Breast epithelium (tissue), 3 donors: ENCODE results near the gene CTIF.

Source experiments
- CTCF ChIP-seq, 3 donors: fragments of 450-650 bp; IDR thresholded peaks; one replicate each; pipeline ENCODE4 v1.5.1; 2016 to 2017; ENCODE audit warnings: antibody characterized with exemption in 3 of 3, mild to moderate bottlenecking in 3 of 3, moderate library complexity in 3 of 3
- POLR2A ChIP-seq: fragments of 450-650 bp; IDR thresholded peaks from one replicate; pipeline ENCODE4 v1.6.1; 2016; ENCODE audit warnings: antibody characterized with exemption, mild to moderate bottlenecking, moderate library complexity
- POLR2AphosphoS5 ChIP-seq, 3 donors: sonication (generic); formaldehyde crosslinking; IDR thresholded peaks; one replicate each; pipeline ENCODE4 v1.6.1; 2017; ENCODE audit warnings: antibody characterized with exemption in 3 of 3

GRCh38 chr18:48852292-48852691 lies 313.5 kb downstream of the CTIF start:
- no peak for TF ChIP-seq CTCF (IDR thresholded peaks at IDR 0.05)
- no peak for TF ChIP-seq POLR2AphosphoS5 (IDR thresholded peaks at IDR 0.05)
- TF ChIP-seq POLR2A, result no peak
